Sigmoid colon (tissue), 7 donors: ENCODE data around the gene DDX1. TPM values are rescaled to one million over a fixed set of nuclear protein-coding genes. Genes with fewer than 3 reads are reported as not detected.
"Not testable (repeated sequence)": the region's sequence is repeated elsewhere in the genome, so short reads cannot be mapped to it uniquely, and the experiment has no call there.

Source experiments
- DNase-seq: peaks from one replicate; pipeline ENCODE4 v3.0.0-alpha.2; 2019
- H3K27ac ChIP-seq, 4 donors: fragments of 200-600 bp; sonication (generic); one replicate each; pipeline ENCODE4 v1.5.1; 2016 to 2019; ENCODE audit warnings: mild to moderate bottlenecking in 1 of 4
- H3K27me3 ChIP-seq, 3 donors: fragments of 200-600 bp; sonication (generic); one replicate each; pipeline ENCODE4 v1.5.1; 2019; ENCODE audit warnings: mild to moderate bottlenecking in 1 of 3
- H3K36me3 ChIP-seq, 4 donors: fragments of 200-600 bp; sonication (generic); one replicate each; pipeline ENCODE4 v1.5.1; 2016 to 2019
- H3K4me1 ChIP-seq, 4 donors: fragments of 200-600 bp; sonication (generic); one replicate each; pipeline ENCODE4 v1.5.1; 2017 to 2019
- H3K4me3 ChIP-seq, 4 donors: fragments of 200-600 bp; sonication (generic); one replicate each; pipeline ENCODE4 v1.5.1; 2017 to 2019; ENCODE audit warnings: mild to moderate bottlenecking in 2 of 4, moderate library complexity in 1 of 4
- H3K9me3 ChIP-seq, 4 donors: fragments of 200-600 bp in 3 of 4; sonication (generic) in 3 of 4; one replicate each; pipeline versions ENCODE4 v1.5.1 to v1.6.1; 2013 to 2019
- EP300 ChIP-seq, 4 donors: sonication (generic); formaldehyde crosslinking; IDR thresholded peaks; one replicate each; pipeline ENCODE4 v1.6.1; 2017; ENCODE audit warnings: antibody characterized with exemption in 4 of 4
- POLR2A ChIP-seq, 2 donors: fragments of 450-650 bp; IDR thresholded peaks; one replicate each; pipeline ENCODE4 v1.6.1; 2016; ENCODE audit warnings: antibody characterized with exemption in 2 of 2, mild to moderate bottlenecking in 2 of 2, moderate library complexity in 2 of 2
- POLR2AphosphoS5 ChIP-seq, 4 donors: sonication (generic); formaldehyde crosslinking; IDR thresholded peaks; one replicate each; pipeline ENCODE4 v1.6.1; 2017; ENCODE audit warnings: antibody characterized with exemption in 4 of 4
- WGBS, 2 donors: extraction: QIAGEN DNeasy Blood & Tissue Kit; methylation state at CpG; one replicate each; pipeline ENCODE4 v1.1.7; 2013; 5-methylcytosine and 5-hydroxymethylcytosine counted together
- intact Hi-C: fragments of 100-400 bp; cut with DNase I; formaldehyde crosslinking; loops from one replicate; pipeline ENCODE4 v1.15.1; 2023
- polyA plus RNA-seq, 3 donors: library from polyadenylated mRNA; stranded (reverse); fragments of 200-250 nt; gene quantifications; one replicate each; pipeline ENCODE4 v1.2.3, GENCODE V29; 2013
- total RNA-seq, 4 donors: library from RNA; depleted of rRNA; stranded (reverse); fragments of >200 nt; gene quantifications; one replicate each; pipeline ENCODE4 v1.1.0, GENCODE V29; 2016
- TF ChIP-seq, protein P1 (sequence below), 4 experiments: fragments of 450-650 bp in 3 of 4; fragments of 200-600 bp in 1 of 4; IDR thresholded peaks; one replicate each; pipeline ENCODE4 v1.5.1; 2016 to 2019; ENCODE audit warnings: antibody characterized with exemption in 4 of 4, mild to moderate bottlenecking in 3 of 4, moderate library complexity in 2 of 4
- donor health status: healthy with polysubstance abuse.
- donor health status: Bipolar disorder and iron deficiency.
- donor health status: healthy.

DDX1 gene
- total and polyA plus RNA-seq, 7 donors = 59.2 to 104 (median 67.9) TPM

DNA sequence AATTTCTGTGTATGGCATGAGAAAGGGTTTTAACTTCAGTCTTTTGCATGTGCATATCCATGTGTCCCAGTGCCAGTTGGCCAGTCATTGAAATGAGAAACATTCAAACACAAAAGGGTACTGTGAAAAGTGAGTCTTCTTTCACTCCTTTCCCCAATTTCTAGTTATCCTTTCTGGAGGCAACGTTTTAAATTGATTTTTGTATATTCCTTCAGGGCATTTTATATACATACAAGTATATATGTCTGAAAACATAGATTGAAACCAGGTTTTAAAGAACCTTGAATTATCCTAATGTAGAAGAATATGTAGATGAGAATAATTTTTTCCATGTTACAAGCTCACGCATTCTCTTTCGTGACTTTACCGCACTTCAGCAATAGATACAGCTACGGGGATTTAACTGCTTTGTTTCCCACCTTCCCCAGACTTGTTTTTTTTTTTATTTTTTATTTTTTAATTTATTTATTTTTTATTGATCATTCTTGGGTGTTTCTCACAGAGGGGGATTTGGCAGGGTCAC is 18.8 kb downstream of the DDX1 start:
- WGBS, 2 donors = 97 to 99% methylated on average over 5 of the region's 5 CpGs
- no peak for DNase-seq
- no peaks in the 10 kb centered on the region for H3K4me1 ChIP-seq
- no peaks in the 10 kb centered on the region for H3K27me3 ChIP-seq
- TF ChIP-seq POLR2A (IDR thresholded peaks at IDR 0.05) (no peak), EP300 (IDR thresholded peaks at IDR 0.05) (no peak), POLR2AphosphoS5 (IDR thresholded peaks at IDR 0.05) (no peak)
- TF ChIP-seq, protein P1, sequence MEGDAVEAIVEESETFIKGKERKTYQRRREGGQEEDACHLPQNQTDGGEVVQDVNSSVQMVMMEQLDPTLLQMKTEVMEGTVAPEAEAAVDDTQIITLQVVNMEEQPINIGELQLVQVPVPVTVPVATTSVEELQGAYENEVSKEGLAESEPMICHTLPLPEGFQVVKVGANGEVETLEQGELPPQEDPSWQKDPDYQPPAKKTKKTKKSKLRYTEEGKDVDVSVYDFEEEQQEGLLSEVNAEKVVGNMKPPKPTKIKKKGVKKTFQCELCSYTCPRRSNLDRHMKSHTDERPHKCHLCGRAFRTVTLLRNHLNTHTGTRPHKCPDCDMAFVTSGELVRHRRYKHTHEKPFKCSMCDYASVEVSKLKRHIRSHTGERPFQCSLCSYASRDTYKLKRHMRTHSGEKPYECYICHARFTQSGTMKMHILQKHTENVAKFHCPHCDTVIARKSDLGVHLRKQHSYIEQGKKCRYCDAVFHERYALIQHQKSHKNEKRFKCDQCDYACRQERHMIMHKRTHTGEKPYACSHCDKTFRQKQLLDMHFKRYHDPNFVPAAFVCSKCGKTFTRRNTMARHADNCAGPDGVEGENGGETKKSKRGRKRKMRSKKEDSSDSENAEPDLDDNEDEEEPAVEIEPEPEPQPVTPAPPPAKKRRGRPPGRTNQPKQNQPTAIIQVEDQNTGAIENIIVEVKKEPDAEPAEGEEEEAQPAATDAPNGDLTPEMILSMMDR (IDR thresholded peaks at IDR 0.05) = no peak
- intact Hi-C loops = no loop called here
- no peaks in the 10 kb centered on the region for H3K9me3 ChIP-seq
- H3K4me3 ChIP-seq = no peak overlapping the region
- peaks cover 22 to 77% (median 30%) of the 10 kb centered on the region in 4 donors for H3K36me3 ChIP-seq
- no peak overlapping the region for H3K27ac ChIP-seq

DNA sequence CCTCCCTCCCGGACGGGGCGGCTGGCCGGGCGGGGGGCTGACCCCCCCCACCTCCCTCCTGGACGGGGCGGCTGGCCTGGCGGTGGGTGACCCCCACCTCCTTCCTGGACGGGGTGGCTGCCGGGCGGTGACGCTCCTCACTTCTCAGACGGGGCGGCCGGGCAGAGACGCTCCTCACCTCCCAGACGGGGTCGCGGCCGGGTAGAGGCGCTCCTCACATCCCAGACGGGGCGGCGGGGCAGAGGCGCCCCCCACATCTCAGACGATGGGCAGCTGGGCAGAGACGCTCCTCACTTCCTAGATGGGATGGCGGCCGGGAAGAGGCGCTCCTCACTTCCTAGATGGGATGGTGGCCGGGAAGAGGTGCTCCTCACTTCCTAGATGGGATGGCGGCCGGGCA is 20.4 kb downstream of the DDX1 start:
- H3K4me3 ChIP-seq, H3K27me3 ChIP-seq, H3K4me1 ChIP-seq, H3K9me3 ChIP-seq, H3K27ac ChIP-seq, intact Hi-C loops, DNase-seq: not testable (repeated sequence)
- H3K36me3 ChIP-seq = peaks cover 10 to 72% (median 16%) of the 10 kb centered on the region in 4 donors
- WGBS, 2 donors = 95 to 97% methylated on average over 28 to 31 of the region's 33 CpGs

DNA sequence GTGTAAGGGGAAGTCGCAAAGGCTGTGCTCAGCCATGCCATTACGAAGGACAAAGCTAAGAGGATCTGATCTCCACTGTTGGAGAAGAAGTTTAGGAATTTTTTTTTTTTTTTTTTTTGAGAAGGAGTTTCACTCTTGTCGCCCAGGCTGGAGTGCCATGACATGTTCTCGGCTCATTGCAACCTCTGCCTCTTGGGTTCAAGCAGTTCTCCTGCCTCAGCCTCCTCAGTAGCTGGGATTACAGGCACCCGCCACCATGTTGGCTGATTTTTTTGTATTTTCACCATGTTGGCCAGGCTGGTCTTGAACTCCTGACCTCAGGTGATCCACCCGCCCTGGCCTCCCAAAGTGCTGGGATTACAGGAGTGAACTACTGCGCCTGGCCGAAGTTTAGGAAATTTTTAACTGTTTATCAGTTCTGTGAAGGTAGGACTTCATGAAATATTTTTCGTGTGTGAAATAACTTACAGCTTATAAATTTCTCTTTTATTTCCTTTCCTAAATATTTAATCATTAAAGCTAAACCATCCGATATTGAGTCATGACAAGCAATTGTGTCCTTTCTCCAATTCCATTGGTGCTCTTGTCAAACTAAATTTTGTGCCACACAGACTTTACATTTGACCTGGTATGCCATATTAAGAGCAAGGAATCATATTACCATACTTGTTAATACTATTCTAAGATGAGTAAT is 22.2 kb downstream of the DDX1 start:
- H3K27me3 ChIP-seq = no peaks in the 10 kb centered on the region

DNA sequence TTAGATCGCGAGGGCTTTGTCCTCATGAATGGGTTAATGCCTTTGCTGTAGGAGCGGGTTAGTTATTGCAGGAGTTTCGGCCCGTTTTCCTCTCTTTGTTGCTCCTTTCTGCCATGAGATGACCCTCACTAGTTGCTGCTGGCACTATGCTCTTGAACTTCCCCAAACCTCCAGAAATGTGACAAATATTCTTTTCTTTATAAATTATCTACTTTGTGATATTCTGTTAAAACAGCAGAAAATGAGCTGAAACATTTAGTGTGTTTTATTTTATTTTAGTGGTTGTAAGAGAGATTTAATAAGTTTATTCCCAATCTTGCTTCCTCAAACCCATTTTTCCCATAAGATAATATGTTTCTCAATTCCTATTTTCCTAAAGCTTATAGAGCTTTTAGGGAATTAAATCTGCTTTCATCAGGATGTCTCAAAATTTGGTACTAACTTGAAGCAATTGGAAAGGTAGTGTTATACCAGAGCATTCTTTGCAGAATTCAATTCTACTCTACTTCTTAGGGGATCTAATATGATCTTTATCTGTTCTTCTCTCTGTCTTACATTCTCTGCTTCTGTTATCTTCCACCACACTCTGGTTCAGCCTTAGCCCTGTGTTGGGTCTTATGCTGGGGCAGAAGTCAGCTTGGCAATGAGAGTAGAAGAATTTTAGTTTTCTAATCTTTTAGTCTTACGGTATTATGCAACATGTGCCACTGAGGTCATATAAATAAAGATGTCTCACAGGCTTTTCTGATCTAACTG is 23.1 kb downstream of the DDX1 start:
- Histone ChIP-seq H3K9me3 (no peaks in the 10 kb centered on the region), H3K4me1 (no peaks in the 10 kb centered on the region), H3K27ac (no peak overlapping the region), H3K36me3 (peaks cover 17 to 71% (median 22%) of the 10 kb centered on the region in 4 donors), H3K4me3 (no peak overlapping the region), H3K27me3 (no peaks in the 10 kb centered on the region)
- WGBS, 2 donors = 93 to 94% methylated on average over 6 of the region's 6 CpGs
- TF ChIP-seq EP300 (IDR thresholded peaks at IDR 0.05) = no peak
- no peak for TF ChIP-seq POLR2AphosphoS5 (IDR thresholded peaks at IDR 0.05)
- TF ChIP-seq POLR2A (IDR thresholded peaks at IDR 0.05) = no peak
- TF ChIP-seq, protein P1 (IDR thresholded peaks at IDR 0.05) = no peak
- intact Hi-C loops = no loop called here
- no peak for DNase-seq

More for the DNA sequence above, 22.2 kb downstream of the DDX1 start:
- Histone ChIP-seq H3K36me3 (peaks cover 8 to 71% (median 17%) of the 10 kb centered on the region in 4 donors), H3K27ac (no peak overlapping the region), H3K4me1 (no peaks in the 10 kb centered on the region), H3K4me3 (no peak overlapping the region), H3K9me3 (no peaks in the 10 kb centered on the region)
- intact Hi-C loops = no loop called here
- 95 to 96% methylated on average over 10 of the region's 10 CpGs for WGBS, 2 donors
- TF ChIP-seq, protein P1 (IDR thresholded peaks at IDR 0.05) = no peak
- no peak for TF ChIP-seq POLR2A (IDR thresholded peaks at IDR 0.05)
- TF ChIP-seq POLR2AphosphoS5 (IDR thresholded peaks at IDR 0.05) = no peak
- no peak for TF ChIP-seq EP300 (IDR thresholded peaks at IDR 0.05)
- no peak for DNase-seq

DNA sequence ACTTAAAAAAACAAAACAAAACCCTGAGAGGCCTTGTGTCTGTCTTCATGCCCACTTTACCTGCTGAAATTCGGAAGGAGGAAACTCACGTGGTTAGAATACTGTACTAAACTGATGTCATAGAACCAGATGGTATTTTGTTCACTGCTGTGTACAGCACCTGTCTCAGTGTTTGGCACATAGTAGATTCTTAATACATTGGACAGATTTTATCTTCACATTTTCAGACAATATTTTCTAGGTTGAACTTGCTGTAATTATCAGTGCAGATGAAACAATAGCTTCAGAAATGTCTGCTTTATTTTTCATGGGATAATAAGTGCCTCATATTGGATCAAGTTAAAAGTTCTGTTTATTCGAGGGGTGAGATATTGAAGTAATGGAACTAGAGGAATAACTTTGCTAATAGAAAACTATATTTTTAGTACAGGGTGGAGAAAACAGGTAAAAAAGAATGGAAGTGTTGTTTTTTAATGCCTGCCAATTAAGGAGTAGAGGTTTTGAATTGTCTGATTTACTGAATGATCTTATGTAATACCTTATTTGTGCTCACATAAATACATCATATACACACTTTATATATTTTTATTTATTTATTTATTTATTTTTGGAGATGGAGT is 23.7 kb downstream of the DDX1 start:
- 82 to 88% methylated on average over 3 of the region's 3 CpGs for WGBS, 2 donors
- Histone ChIP-seq H3K27me3 (no peaks in the 10 kb centered on the region), H3K4me3 (no peak overlapping the region), H3K36me3 (peaks cover 18 to 71% (median 27%) of the 10 kb centered on the region in 4 donors), H3K27ac (no peak overlapping the region), H3K9me3 (no peaks in the 10 kb centered on the region), H3K4me1 (no peaks in the 10 kb centered on the region)
- TF ChIP-seq EP300 (IDR thresholded peaks at IDR 0.05) (no peak), POLR2A (IDR thresholded peaks at IDR 0.05) (no peak), POLR2AphosphoS5 (IDR thresholded peaks at IDR 0.05) (no peak)
- TF ChIP-seq, protein P1 (IDR thresholded peaks at IDR 0.05) = no peak
- intact Hi-C loops = no loop called here
- no peak for DNase-seq
